NCI-H1092 treated with DMSO at 0.1 percent for 48 hours (cell line): ENCODE measurements around the gene TSPY8.
"Not testable (repeated sequence)": the region's sequence is repeated elsewhere in the genome, so short reads cannot be mapped to it uniquely, and the experiment has no call there.

Source experiments
- DNase-seq: peaks from one replicate; lab custom pipeline; 2025; lab: John Stamatoyannopoulos, UW

TSPY8 gene, protein sequence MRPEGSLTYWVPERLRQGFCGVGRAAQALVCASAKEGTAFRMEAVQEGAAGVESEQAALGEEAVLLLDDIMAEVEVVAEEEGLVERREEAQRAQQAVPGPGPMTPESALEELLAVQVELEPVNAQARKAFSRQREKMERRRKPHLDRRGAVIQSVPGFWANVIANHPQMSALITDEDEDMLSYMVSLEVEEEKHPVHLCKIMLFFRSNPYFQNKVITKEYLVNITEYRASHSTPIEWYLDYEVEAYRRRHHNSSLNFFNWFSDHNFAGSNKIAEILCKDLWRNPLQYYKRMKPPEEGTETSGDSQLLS

GRCh38 chrY:9357497-9357896 lies at the start of gene TSPY8:
Gene TSPY8, plus strand, starts transcription at chrY:9357797. Its CDS starts 46 bp downstream, at chrY:9357843.
- DNase-seq: not testable (repeated sequence)

GRCh38 chrY:9320996-9321395 lies 36.6 kb upstream of the TSPY8 start:
- no peak for DNase-seq

- DNase-seq: not testable (repeated sequence)
These were observed 20.4 kb upstream of the TSPY8 start, which contains the start of gene TSPY4 for GRCh38 chrY:9337164-9337563. Gene TSPY4, plus strand, starts transcription at chrY:9337464. Its CDS starts 46 bp downstream, at chrY:9337510.

GRCh38 chrY:9396527-9396926 lies 38.9 kb downstream of the TSPY8 start:
- DNase-seq: not testable (repeated sequence)

DNA sequence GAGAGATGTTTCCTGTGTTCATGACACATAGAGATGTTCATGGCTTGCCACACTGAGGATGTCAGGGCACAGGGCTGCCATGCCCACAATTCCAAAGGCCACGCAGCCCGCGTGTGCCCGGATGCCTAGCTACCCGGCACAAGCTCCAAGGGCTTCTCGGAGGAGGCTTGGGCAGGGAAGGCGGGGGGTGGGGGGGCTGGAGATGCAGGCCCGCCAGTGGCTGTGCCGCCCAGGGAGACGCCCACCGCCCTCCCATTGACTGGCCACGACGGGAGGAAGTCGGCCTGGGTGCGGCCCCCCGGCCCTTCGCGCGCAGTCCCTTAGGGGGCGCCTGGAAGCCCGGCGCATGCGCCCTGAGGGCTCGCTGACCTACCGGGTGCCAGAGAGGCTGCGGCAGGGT lies 40.5 kb downstream of the TSPY8 start, which contains the start of gene TSPY3:
Gene TSPY3 (plus strand): TSS at position 301 of the 400 bp plus-strand sequence. CDS start 46 bp downstream, at position 347.
- not testable (repeated sequence) for DNase-seq
